Nephron progenitor cell (in vitro differentiated cells): Measurements from ENCODE around the gene DNAH2.

Experiments
- DNase-seq: peaks from one replicate; pipeline ENCODE4 v3.0.0; 2021
- H3K27ac Mint-ChIP-seq: 2 replicates; pipeline ENCODE4 v1.8.0; 2021; ENCODE audit warnings: mild to moderate bottlenecking, moderate library complexity, mixed read lengths
- H3K27me3 Mint-ChIP-seq: 2 replicates; pipeline ENCODE4 v1.8.0; 2021; ENCODE audit warnings: mild to moderate bottlenecking, low read depth, mixed read lengths; ENCODE audit not compliant: poor library complexity
- H3K36me3 Mint-ChIP-seq: 2 replicates; pipeline ENCODE4 v1.8.0; 2021; ENCODE audit warnings: low read depth, mixed read lengths
- H3K4me1 Mint-ChIP-seq: 2 replicates; pipeline ENCODE4 v1.8.0; 2021; ENCODE audit warnings: mixed read lengths
- H3K4me3 Mint-ChIP-seq: 2 replicates; pipeline ENCODE4 v1.8.0; 2021; ENCODE audit warnings: mild to moderate bottlenecking, moderate library complexity, mixed read lengths
- H3K9me3 Mint-ChIP-seq: 2 replicates; pipeline ENCODE4 v1.8.0; 2021; ENCODE audit warnings: mild to moderate bottlenecking, moderate library complexity, mixed read lengths
- CTCF ChIP-seq: fragments of 200-600 bp; sonication (generic); IDR thresholded peaks from 2 replicates; pipeline ENCODE4 v1.5.0; 2021; ENCODE audit warnings: antibody characterized with exemption

The DNAH2 gene

GRCh38 chr17:7781429-7781828 is 63.9 kb downstream of the DNAH2 start:
- H3K36me3 Mint-ChIP-seq: no peaks in the 10 kb centered on the region
- H3K4me1 Mint-ChIP-seq: no peaks in the 10 kb centered on the region
- no peak overlapping the region for H3K27ac Mint-ChIP-seq
- DNase-seq: no peak
- peaks cover 27% of the 10 kb centered on the region for H3K27me3 Mint-ChIP-seq
- no peak overlapping the region for H3K4me3 Mint-ChIP-seq
- TF ChIP-seq CTCF: no peak
- H3K9me3 Mint-ChIP-seq: no peaks in the 10 kb centered on the region

GRCh38 chr17:7782240-7782639 is 64.7 kb downstream of the DNAH2 start:
- Mint-ChIP-seq H3K4me3 (no peak overlapping the region), H3K36me3 (no peaks in the 10 kb centered on the region), H3K27ac (no peak overlapping the region), H3K27me3 (peaks cover 30% of the 10 kb centered on the region), H3K4me1 (no peaks in the 10 kb centered on the region), H3K9me3 (no peaks in the 10 kb centered on the region)
- no peak for TF ChIP-seq CTCF
- no peak for DNase-seq

GRCh38 chr17:7786866-7787265 is 69.3 kb downstream of the DNAH2 start:
- Mint-ChIP-seq H3K4me1 (no peaks in the 10 kb centered on the region), H3K27ac (no peak overlapping the region), H3K27me3 (peaks cover 25% of the 10 kb centered on the region), H3K4me3 (no peak overlapping the region), H3K9me3 (no peaks in the 10 kb centered on the region), H3K36me3 (no peaks in the 10 kb centered on the region)
- no peak for TF ChIP-seq CTCF
- no peak for DNase-seq

- H3K36me3 Mint-ChIP-seq: no peaks in the 10 kb centered on the region
- no peak overlapping the region for H3K27ac Mint-ChIP-seq
- H3K4me3 Mint-ChIP-seq: no peak overlapping the region
- no peak for DNase-seq
- H3K9me3 Mint-ChIP-seq: no peaks in the 10 kb centered on the region
- peaks cover 21% of the 10 kb centered on the region for H3K27me3 Mint-ChIP-seq
- peaks cover 7% of the 10 kb centered on the region for H3K4me1 Mint-ChIP-seq
- no peak for TF ChIP-seq CTCF
These were observed 71.6 kb downstream of the DNAH2 start for GRCh38 chr17:7789131-7789530.

- peaks cover 24% of the 10 kb centered on the region for H3K27me3 Mint-ChIP-seq
- H3K4me1 Mint-ChIP-seq: peaks cover 9% of the 10 kb centered on the region
- H3K9me3 Mint-ChIP-seq: no peaks in the 10 kb centered on the region
- no peak for DNase-seq
- no peak overlapping the region for H3K4me3 Mint-ChIP-seq
- H3K36me3 Mint-ChIP-seq: no peaks in the 10 kb centered on the region
- TF ChIP-seq CTCF: no peak
- no peak overlapping the region for H3K27ac Mint-ChIP-seq
These were observed 72.6 kb downstream of the DNAH2 start for GRCh38 chr17:7790150-7790549.

GRCh38 chr17:7792611-7793010 is 75.1 kb downstream of the DNAH2 start:
- no peak for TF ChIP-seq CTCF

More at GRCh38 chr17:7792611-7793010, 75.1 kb downstream of the DNAH2 start:
- Mint-ChIP-seq H3K4me3 (no peak overlapping the region), H3K36me3 (no peaks in the 10 kb centered on the region), H3K27ac (no peak overlapping the region), H3K4me1 (peaks cover 9% of the 10 kb centered on the region), H3K27me3 (peaks cover 20% of the 10 kb centered on the region), H3K9me3 (no peaks in the 10 kb centered on the region)
- DNase-seq: no peak
